Stimulated activated effector memory CD8-positive, alpha-beta T cell treated with anti-CD3 and anti-CD28 coated beads, Interleukin-12 subunit alpha, Interleukin-12 subunit beta, amount 100 ng/mL, for 72 hours (primary cell): Measurements from ENCODE around the gene CTU2.

ENCODE experiments used
- ATAC-seq: fragments of 150-1000 bp; cut with Tn5 transposase; 2 replicates; pipeline ENCODE4 v1.10.0; 2021
- DNase-seq, 2 donors: peaks; one replicate each; pipeline ENCODE4 v3.0.0; 2021 to 2022; ENCODE audit warnings: low spot score in 2 of 2
- H3K27ac Mint-ChIP-seq: one replicate; pipeline ENCODE4 v1.8.0; 2022; ENCODE audit warnings: mild to moderate bottlenecking, mixed read lengths
- H3K36me3 Mint-ChIP-seq: one replicate; pipeline ENCODE4 v1.8.0; 2022; ENCODE audit warnings: mild to moderate bottlenecking, mixed read lengths
- H3K4me1 Mint-ChIP-seq: one replicate; pipeline ENCODE4 v1.8.0; 2022; ENCODE audit warnings: mixed read lengths
- H3K4me3 Mint-ChIP-seq: one replicate; pipeline ENCODE4 v1.8.0; 2022; ENCODE audit warnings: mild to moderate bottlenecking, mixed read lengths
- H3K9me3 Mint-ChIP-seq: one replicate; pipeline ENCODE4 v1.8.0; 2022; ENCODE audit warnings: mixed read lengths

CTU2 gene

GRCh38 chr16:88723911-88724310, 17.6 kb downstream of the CTU2 start:
- H3K4me3 Mint-ChIP-seq: no peak overlapping the region
- peak overlapping the region; percentile 60 for H3K27ac Mint-ChIP-seq
- H3K36me3 Mint-ChIP-seq: peaks cover 78% of the 10 kb centered on the region
- no peaks in the 10 kb centered on the region for H3K9me3 Mint-ChIP-seq
- no peak for ATAC-seq
- peaks cover 8% of the 10 kb centered on the region for H3K4me1 Mint-ChIP-seq
- no peak for DNase-seq

- no peak for ATAC-seq
- H3K36me3 Mint-ChIP-seq: peaks cover 72% of the 10 kb centered on the region
- peaks cover 7% of the 10 kb centered on the region for H3K4me1 Mint-ChIP-seq
These were observed 18.7 kb downstream of the CTU2 start for GRCh38 chr16:88724855-88725555.

GRCh38 chr16:88725609-88726407, 19.5 kb downstream of the CTU2 start:
- no peak overlapping the region for H3K27ac Mint-ChIP-seq

More at GRCh38 chr16:88724855-88725555, 18.7 kb downstream of the CTU2 start:
- H3K9me3 Mint-ChIP-seq: no peaks in the 10 kb centered on the region
- DNase-seq: no peak
- H3K27ac Mint-ChIP-seq: peak overlapping the region; percentile 60
- H3K4me3 Mint-ChIP-seq: no peak overlapping the region

GRCh38 chr16:88726408-88726749, 20.1 kb downstream of the CTU2 start:
- H3K4me3 Mint-ChIP-seq: no peak overlapping the region
- ATAC-seq (no peak), DNase-seq (no peak)
- peaks cover 4% of the 10 kb centered on the region for H3K4me1 Mint-ChIP-seq
- no peak overlapping the region for H3K27ac Mint-ChIP-seq
- peaks cover 72% of the 10 kb centered on the region for H3K36me3 Mint-ChIP-seq
- H3K9me3 Mint-ChIP-seq: no peaks in the 10 kb centered on the region

More at GRCh38 chr16:88725609-88726407, 19.5 kb downstream of the CTU2 start:
- no peak for ATAC-seq
- Mint-ChIP-seq H3K4me1 (no peaks in the 10 kb centered on the region), H3K4me3 (no peak overlapping the region), H3K9me3 (no peaks in the 10 kb centered on the region), H3K36me3 (peaks cover 72% of the 10 kb centered on the region)
- no peak for DNase-seq

- H3K4me1 Mint-ChIP-seq: peaks cover 8% of the 10 kb centered on the region
- peaks cover 72% of the 10 kb centered on the region for H3K36me3 Mint-ChIP-seq
- H3K9me3 Mint-ChIP-seq: no peaks in the 10 kb centered on the region
- ATAC-seq: no peak
- no peak overlapping the region for H3K4me3 Mint-ChIP-seq
- H3K27ac Mint-ChIP-seq: no peak overlapping the region
- no peak for DNase-seq
These were observed 20.7 kb downstream of the CTU2 start for GRCh38 chr16:88726981-88727380.

- H3K27ac Mint-ChIP-seq: no peak overlapping the region
- ATAC-seq (no peak), DNase-seq (no peak)
- peaks cover 70% of the 10 kb centered on the region for H3K36me3 Mint-ChIP-seq
- no peak overlapping the region for H3K4me3 Mint-ChIP-seq
- H3K9me3 Mint-ChIP-seq: no peaks in the 10 kb centered on the region
- peaks cover 8% of the 10 kb centered on the region for H3K4me1 Mint-ChIP-seq
These were observed 21.6 kb downstream of the CTU2 start for GRCh38 chr16:88727871-88728270.

- H3K36me3 Mint-ChIP-seq: peaks cover 58% of the 10 kb centered on the region
- ATAC-seq: no peak
- H3K27ac Mint-ChIP-seq: peak overlapping the region; percentile 88
- H3K4me1 Mint-ChIP-seq: peaks cover 8% of the 10 kb centered on the region
- H3K4me3 Mint-ChIP-seq: no peak overlapping the region
- H3K9me3 Mint-ChIP-seq: no peaks in the 10 kb centered on the region
- no peak for DNase-seq
These were observed 24.6 kb downstream of the CTU2 start for GRCh38 chr16:88730632-88731607.

GRCh38 chr16:88731699-88732098, 25.4 kb downstream of the CTU2 start:
- Mint-ChIP-seq H3K9me3 (no peaks in the 10 kb centered on the region), H3K4me1 (peaks cover 8% of the 10 kb centered on the region), H3K36me3 (peaks cover 56% of the 10 kb centered on the region), H3K27ac (peak overlapping the region; percentile 88), H3K4me3 (no peak overlapping the region)
- ATAC-seq (peak; percentile 31), DNase-seq (no peak)

- H3K4me1 Mint-ChIP-seq: peaks cover 8% of the 10 kb centered on the region
- H3K36me3 Mint-ChIP-seq: peaks cover 50% of the 10 kb centered on the region
- H3K4me3 Mint-ChIP-seq: no peak overlapping the region
- no peaks in the 10 kb centered on the region for H3K9me3 Mint-ChIP-seq
- DNase-seq (no peak), ATAC-seq (peak; percentile 45)
- peak overlapping the region; percentile 12 for H3K27ac Mint-ChIP-seq
These were observed 26.1 kb downstream of the CTU2 start for GRCh38 chr16:88732172-88732960.

GRCh38 chr16:88732961-88733294, 26.6 kb downstream of the CTU2 start:
- Mint-ChIP-seq H3K36me3 (peaks cover 50% of the 10 kb centered on the region), H3K4me1 (peaks cover 8% of the 10 kb centered on the region), H3K9me3 (no peaks in the 10 kb centered on the region), H3K4me3 (no peak overlapping the region), H3K27ac (peak overlapping the region; percentile 12)
- ATAC-seq (no peak), DNase-seq (no peak)

- no peaks in the 10 kb centered on the region for H3K9me3 Mint-ChIP-seq
- H3K36me3 Mint-ChIP-seq: peaks cover 56% of the 10 kb centered on the region
- ATAC-seq (no peak), DNase-seq (no peak)
- no peak overlapping the region for H3K27ac Mint-ChIP-seq
- H3K4me1 Mint-ChIP-seq: peaks cover 11% of the 10 kb centered on the region
- no peak overlapping the region for H3K4me3 Mint-ChIP-seq
These were observed 27.5 kb downstream of the CTU2 start for GRCh38 chr16:88733630-88734360.

- DNase-seq: no peak
- H3K4me1 Mint-ChIP-seq: peaks cover 14% of the 10 kb centered on the region
- H3K4me3 Mint-ChIP-seq: no peak overlapping the region
- H3K9me3 Mint-ChIP-seq: no peaks in the 10 kb centered on the region
- ATAC-seq: no peak
- H3K27ac Mint-ChIP-seq: no peak overlapping the region
- peaks cover 60% of the 10 kb centered on the region for H3K36me3 Mint-ChIP-seq
These were observed 28.0 kb downstream of the CTU2 start for GRCh38 chr16:88734361-88734728.

- DNase-seq (no peak), ATAC-seq (no peak)
- Mint-ChIP-seq H3K4me3 (no peak overlapping the region), H3K9me3 (no peaks in the 10 kb centered on the region), H3K27ac (no peak overlapping the region), H3K36me3 (peaks cover 57% of the 10 kb centered on the region), H3K4me1 (peaks cover 14% of the 10 kb centered on the region)
These were observed 28.8 kb downstream of the CTU2 start for GRCh38 chr16:88735121-88735520.

- no peak overlapping the region for H3K27ac Mint-ChIP-seq
- H3K36me3 Mint-ChIP-seq: peaks cover 57% of the 10 kb centered on the region
- no peaks in the 10 kb centered on the region for H3K9me3 Mint-ChIP-seq
- ATAC-seq (no peak), DNase-seq (no peak)
- no peak overlapping the region for H3K4me3 Mint-ChIP-seq
- peaks cover 14% of the 10 kb centered on the region for H3K4me1 Mint-ChIP-seq
These were observed 29.3 kb downstream of the CTU2 start for GRCh38 chr16:88735616-88736015.
